PC-9 (cell line): ENCODE measurements around the gene PLEKHM1. TPM values are rescaled to one million over a fixed set of nuclear protein-coding genes. Genes with fewer than 3 reads are reported as not detected.
"Not testable (repeated sequence)": the region's sequence is repeated elsewhere in the genome, so short reads cannot be mapped to it uniquely, and the experiment has no call there.

Source experiments
- BruUV-seq: library from RNA; stranded (reverse); fragments of 400-500 nt; replicated peaks from 2 replicates; lab custom pipeline; 2021; lab: Mats Ljungman, UMichigan
- CTCF ChIA-PET: fragments of 300-600 bp; sonication (Branson Sonifier 250); formaldehyde crosslinking; loops from one replicate; lab custom pipeline; 2022; ENCODE audit warnings: antibody characterized with exemption; lab: Charles Lee
- POLR2A ChIA-PET: fragments of 300-600 bp; sonication (Branson Sonifier 250); formaldehyde crosslinking; loops from one replicate; lab custom pipeline; 2022; ENCODE audit warnings: antibody characterized with exemption; ENCODE audit not compliant: unreplicated experiment; lab: Charles Lee
- DNase-seq, 2 experiments: peaks; one replicate each; pipeline versions ENCODE4 v3.0.0 to v3.0.0-alpha.2; 2015 to 2022; ENCODE audit warnings: mixed read lengths in 1 of 2
- H2AFZ ChIP-seq: fragments of 200-600 bp; sonication (generic); 2 replicates; pipeline ENCODE4 v1.8.1; 2017; ENCODE audit warnings: antibody characterized with exemption
- H3F3A ChIP-seq: fragments of 200-600 bp; sonication (generic); 2 replicates; pipeline ENCODE4 v1.8.1; 2017; ENCODE audit warnings: antibody characterized with exemption, mild to moderate bottlenecking, low read depth; ENCODE audit not compliant: insufficient read depth
- H3K27ac ChIP-seq: fragments of 200-600 bp; sonication (generic); 2 replicates; pipeline ENCODE4 v1.6.1; 2016; ENCODE audit warnings: mixed run types
- H3K27me3 ChIP-seq: fragments of 200-600 bp; sonication (generic); 2 replicates; pipeline ENCODE4 v1.6.1; 2016; ENCODE audit warnings: low read depth, mixed run types; ENCODE audit not compliant: insufficient read depth
- H3K36me3 ChIP-seq: fragments of 200-600 bp; sonication (generic); 2 replicates; pipeline ENCODE4 v1.6.1; 2016; ENCODE audit warnings: low read depth, mixed run types
- H3K4me1 ChIP-seq: fragments of 200-600 bp; sonication (generic); replicated peaks from 2 replicates; pipeline ENCODE4 v1.6.1; 2016; ENCODE audit warnings: mixed run types; ENCODE audit not compliant: insufficient read depth
- H3K4me2 ChIP-seq: fragments of 200-600 bp; sonication (generic); 2 replicates; pipeline ENCODE4 v1.6.1; 2017; ENCODE audit warnings: mixed run types
- H3K4me3 ChIP-seq: fragments of 200-600 bp; sonication (generic); 2 replicates; pipeline ENCODE4 v1.6.1; 2016; ENCODE audit warnings: mixed run types
- H3K79me2 ChIP-seq: fragments of 200-600 bp; sonication (generic); 2 replicates; pipeline ENCODE4 v1.6.1; 2017; ENCODE audit warnings: low read depth, mixed run types
- H3K9me2 ChIP-seq: fragments of 200-600 bp; sonication (generic); 2 replicates; pipeline ENCODE4 v1.8.1; 2017; ENCODE audit warnings: mild to moderate bottlenecking; ENCODE audit not compliant: insufficient read depth
- H3K9me3 ChIP-seq: fragments of 200-600 bp; sonication (generic); 2 replicates; pipeline ENCODE4 v1.8.1; 2016; ENCODE audit warnings: low read depth; ENCODE audit not compliant: insufficient read depth
- H4K20me1 ChIP-seq: fragments of 200-600 bp; sonication (generic); 2 replicates; pipeline ENCODE4 v1.8.1; 2017; ENCODE audit not compliant: insufficient read depth
- intact Hi-C: fragments of 100-400 bp; cut with micrococcal nuclease; formaldehyde crosslinking; loops from one replicate; pipeline ENCODE4 v1.10.0; 2022; ENCODE audit not compliant: unreplicated experiment
- total RNA-seq: library from RNA; stranded (reverse); gene quantifications from 2 replicates; pipeline ENCODE4 v1.2.3, GENCODE V29; 2021

The PLEKHM1 gene
- total RNA-seq, 1 experiment from 2014 or later = 42.5 TPM

DNA sequence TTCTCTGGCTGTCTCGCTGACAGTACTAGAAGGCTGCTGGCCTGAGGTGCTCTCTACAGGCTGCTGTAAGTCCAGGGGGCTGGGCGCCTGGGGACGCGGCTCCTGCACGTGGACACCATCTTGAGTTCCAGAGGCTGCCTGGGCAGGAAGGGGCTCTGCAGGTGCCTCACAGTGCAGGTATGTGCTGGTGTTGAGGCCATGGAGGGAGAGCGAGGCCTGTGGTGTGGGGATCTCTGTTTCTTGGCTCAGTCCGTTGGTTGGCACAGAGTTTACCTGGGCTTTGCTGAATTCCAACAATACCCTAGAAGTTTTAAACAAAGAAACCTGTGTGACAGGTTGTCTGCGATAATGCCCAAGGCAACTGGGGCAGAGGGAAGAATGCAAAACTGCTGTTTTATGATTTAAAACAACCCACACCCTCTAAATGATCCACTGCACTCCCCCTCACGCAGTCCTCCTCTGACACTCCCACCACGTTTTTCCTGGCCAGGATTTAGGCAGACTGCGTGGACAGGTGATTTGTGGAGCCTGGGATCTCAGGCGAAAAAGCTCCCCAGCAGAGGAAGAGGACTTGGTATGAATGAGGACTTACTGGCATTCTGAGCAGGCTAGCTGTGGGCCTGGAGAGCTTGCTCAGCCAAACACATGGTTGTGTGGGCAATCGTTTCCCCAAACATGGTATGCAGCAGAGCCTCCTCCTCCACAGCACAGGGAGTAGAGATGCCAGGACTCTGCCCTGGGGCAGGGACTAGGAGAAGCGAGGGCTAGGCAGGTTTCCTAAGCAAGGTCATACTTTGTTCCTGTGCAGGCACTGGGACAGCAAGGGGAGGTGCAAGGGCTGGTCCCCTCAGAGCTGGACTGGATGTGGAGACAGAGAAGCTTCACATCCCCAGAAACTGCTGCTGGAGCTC is 22.0 kb downstream of the PLEKHM1 start:
- H4K20me1 ChIP-seq, H3K9me2 ChIP-seq, H3K9me3 ChIP-seq, H3K27me3 ChIP-seq, intact Hi-C loops, CTCF ChIA-PET, H2AFZ ChIP-seq, POLR2A ChIA-PET: not testable (repeated sequence)
- peak; percentile 76 to 97 for DNase-seq
- Histone ChIP-seq H3K4me1 (peaks cover 54% of the 10 kb centered on the region), H3F3A (peaks cover 38% of the 10 kb centered on the region), H3K36me3 (peaks cover 15% of the 10 kb centered on the region; the same call in 1 of the 2 replicates), H3K27ac (peak overlapping the region; percentile 84), H3K4me2 (peak overlapping the region; percentile 84), H3K79me2 (peaks cover 26% of the 10 kb centered on the region), H3K4me3 (peak overlapping the region; percentile 35; the same call in 1 of the 2 replicates)
- TSS peak; percentile 76 for BruUV-seq

DNA sequence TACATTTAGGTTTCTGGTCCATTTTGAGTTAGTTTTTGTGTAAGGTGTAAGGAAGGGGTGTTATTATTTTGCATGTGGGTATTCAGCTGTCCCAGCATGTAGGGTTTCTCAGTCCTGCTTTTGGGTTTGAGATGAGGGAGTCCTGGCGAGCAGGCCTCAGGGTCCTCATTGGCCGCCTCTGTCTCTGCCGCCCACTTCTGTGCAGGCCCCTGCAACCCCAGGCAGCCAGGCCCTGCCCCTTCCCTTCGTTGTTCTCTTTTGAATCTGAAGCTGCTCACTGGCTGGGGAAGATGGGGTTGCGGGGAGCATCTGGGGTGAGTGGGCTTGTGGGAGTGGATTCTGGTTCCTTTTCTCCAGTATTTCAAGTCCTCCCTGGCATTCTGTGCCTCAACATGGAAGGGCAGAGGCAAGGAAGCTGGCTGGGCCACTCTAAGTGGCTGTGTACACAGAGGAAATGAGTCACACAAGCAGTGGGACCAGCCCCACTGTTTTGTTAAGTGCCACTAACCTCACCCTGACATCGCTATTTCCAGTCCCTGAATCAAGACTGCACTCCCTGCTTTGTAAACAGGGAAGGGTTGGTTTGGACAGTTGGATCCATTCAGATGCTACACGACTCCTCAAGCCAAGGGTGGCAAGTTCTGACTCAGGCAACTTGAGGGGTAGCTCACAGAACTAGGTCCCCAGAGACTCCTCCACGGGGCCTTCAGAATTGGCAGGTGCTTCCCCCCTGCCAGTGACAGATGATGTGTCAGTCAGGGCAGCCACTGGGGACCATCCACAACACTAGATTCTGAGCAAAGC is 28.8 kb downstream of the PLEKHM1 start:
- POLR2A ChIA-PET, H3K9me3 ChIP-seq, H3K9me2 ChIP-seq, intact Hi-C loops, H3K27me3 ChIP-seq, H3F3A ChIP-seq, H3K36me3 ChIP-seq, H3K4me3 ChIP-seq, BruUV-seq, H2AFZ ChIP-seq, H4K20me1 ChIP-seq: not testable (repeated sequence)
- CTCF ChIA-PET = interaction anchor here (0.7 kb wide), 1 partner anchor 331 kb away, joined by 3 read pairs; no protein-coding TSS in a partner anchor
- Histone ChIP-seq H3K4me1 (peaks cover 40% of the 10 kb centered on the region), H3K4me2 (peak overlapping the region; percentile 51), H3K27ac (peak overlapping the region; percentile 85), H3K79me2 (peaks cover 23% of the 10 kb centered on the region)
- DNase-seq = peak; percentile 70 to 91

DNA sequence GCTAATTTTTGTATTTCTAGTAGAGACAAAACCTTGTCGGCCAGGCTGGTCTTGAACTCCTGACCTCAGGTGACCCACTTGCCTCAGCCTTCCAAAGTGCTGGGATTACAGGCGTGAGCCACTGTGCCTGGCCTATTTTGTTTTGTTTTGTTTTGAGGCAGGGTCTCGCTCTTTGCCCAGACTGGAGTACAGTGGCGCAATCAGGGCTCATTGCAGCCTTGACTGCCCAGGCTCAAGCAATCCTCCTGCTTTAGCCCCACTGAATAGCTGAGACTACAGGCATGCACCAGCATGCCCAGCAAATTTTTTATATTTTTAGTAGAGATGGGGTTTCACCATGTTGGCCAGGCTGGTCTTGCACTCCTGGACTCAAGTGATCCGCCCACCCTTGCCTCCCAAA is 30.1 kb downstream of the PLEKHM1 start:
- H3K4me3 ChIP-seq, BruUV-seq, H3F3A ChIP-seq, POLR2A ChIA-PET, H3K9me3 ChIP-seq, H3K4me2 ChIP-seq, H3K36me3 ChIP-seq, H3K9me2 ChIP-seq, H3K27me3 ChIP-seq, H3K27ac ChIP-seq, CTCF ChIA-PET, intact Hi-C loops, H2AFZ ChIP-seq, H4K20me1 ChIP-seq, DNase-seq: not testable (repeated sequence)
- Histone ChIP-seq H3K79me2 (peaks cover 16% of the 10 kb centered on the region), H3K4me1 (peaks cover 34% of the 10 kb centered on the region)

DNA sequence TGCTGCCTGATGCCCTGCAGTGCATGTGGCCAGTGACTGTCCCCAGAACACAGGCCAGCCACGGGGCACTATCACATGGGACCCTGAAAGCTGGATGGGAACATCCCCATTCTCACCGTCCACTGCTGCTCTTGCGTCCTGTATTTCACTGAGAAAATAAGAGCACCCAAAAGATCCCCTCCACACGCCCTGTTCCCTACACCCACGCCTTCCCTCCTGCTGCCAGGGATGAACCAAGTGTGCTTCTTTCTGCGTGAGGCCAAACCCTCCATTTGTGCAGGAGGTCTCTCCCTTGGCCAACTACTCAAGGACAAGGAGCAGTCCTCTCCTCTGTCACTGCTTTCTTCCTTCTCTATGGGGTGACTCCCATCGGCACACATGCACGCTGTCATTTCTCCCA is 36.2 kb downstream of the PLEKHM1 start:
- DNase-seq, H3K4me3 ChIP-seq, H3K27me3 ChIP-seq, H3K4me1 ChIP-seq, H3K27ac ChIP-seq, intact Hi-C loops, CTCF ChIA-PET, H3F3A ChIP-seq, H3K79me2 ChIP-seq, H3K9me2 ChIP-seq, H2AFZ ChIP-seq, H4K20me1 ChIP-seq, H3K4me2 ChIP-seq, BruUV-seq, H3K9me3 ChIP-seq, POLR2A ChIA-PET, H3K36me3 ChIP-seq: not testable (repeated sequence)

DNA sequence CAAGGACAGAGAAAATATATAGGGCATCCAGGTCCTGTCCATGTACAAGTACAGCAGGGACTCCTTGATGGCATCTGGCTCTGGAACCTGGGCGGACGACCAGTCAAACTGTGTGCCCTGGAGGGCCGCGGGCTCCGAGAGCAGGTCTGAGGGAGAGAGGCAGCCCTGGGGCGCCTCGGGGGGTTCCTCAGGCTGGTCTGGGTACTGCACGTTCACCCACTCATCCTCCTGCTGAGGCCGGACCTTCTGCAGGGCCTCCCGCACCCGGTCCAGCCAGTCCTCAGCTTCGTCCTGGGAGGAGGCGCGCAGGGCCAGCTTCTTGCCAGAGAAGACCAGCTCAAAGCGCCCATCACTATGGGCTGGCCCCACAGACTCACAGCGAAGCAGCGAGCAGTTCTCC is 36.8 kb downstream of the PLEKHM1 start:
- H3K27me3 ChIP-seq, H3K36me3 ChIP-seq, H2AFZ ChIP-seq, H4K20me1 ChIP-seq, DNase-seq, BruUV-seq, H3K4me3 ChIP-seq, POLR2A ChIA-PET, H3K4me1 ChIP-seq, H3F3A ChIP-seq, H3K27ac ChIP-seq, H3K79me2 ChIP-seq, H3K4me2 ChIP-seq, H3K9me3 ChIP-seq, intact Hi-C loops, H3K9me2 ChIP-seq, CTCF ChIA-PET: not testable (repeated sequence)

DNA sequence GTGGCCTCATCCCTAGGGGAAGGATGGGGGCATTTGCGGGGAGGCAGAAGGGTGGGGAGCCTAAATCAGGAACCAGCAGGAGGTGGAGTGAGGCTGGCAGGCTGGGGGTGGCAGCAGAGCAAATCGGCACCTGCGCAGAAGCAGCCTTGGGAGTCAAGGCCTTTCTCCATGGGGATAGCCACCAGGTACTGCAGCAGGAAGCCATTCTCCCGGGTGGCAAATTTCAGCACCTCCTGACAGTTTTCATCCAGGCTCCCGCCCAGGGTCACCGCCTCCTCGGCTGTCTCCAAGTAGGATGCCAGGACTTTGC is 37.3 kb downstream of the PLEKHM1 start:
- H3K36me3 ChIP-seq, H3K27me3 ChIP-seq, DNase-seq, H3K4me2 ChIP-seq, BruUV-seq, intact Hi-C loops, POLR2A ChIA-PET, H3K4me3 ChIP-seq, H3K4me1 ChIP-seq, H3K79me2 ChIP-seq, H2AFZ ChIP-seq, CTCF ChIA-PET, H3K9me2 ChIP-seq, H3F3A ChIP-seq, H3K9me3 ChIP-seq, H4K20me1 ChIP-seq, H3K27ac ChIP-seq: not testable (repeated sequence)
